ENCODE results near the gene NUP214. TPM values are rescaled to one million over a fixed set of nuclear protein-coding genes. Genes with fewer than 3 reads are reported as not detected.

The NUP214 gene
- total RNA-seq, 2 experiments from 2014 or later: 43.8 to 51.3 TPM

DNA sequence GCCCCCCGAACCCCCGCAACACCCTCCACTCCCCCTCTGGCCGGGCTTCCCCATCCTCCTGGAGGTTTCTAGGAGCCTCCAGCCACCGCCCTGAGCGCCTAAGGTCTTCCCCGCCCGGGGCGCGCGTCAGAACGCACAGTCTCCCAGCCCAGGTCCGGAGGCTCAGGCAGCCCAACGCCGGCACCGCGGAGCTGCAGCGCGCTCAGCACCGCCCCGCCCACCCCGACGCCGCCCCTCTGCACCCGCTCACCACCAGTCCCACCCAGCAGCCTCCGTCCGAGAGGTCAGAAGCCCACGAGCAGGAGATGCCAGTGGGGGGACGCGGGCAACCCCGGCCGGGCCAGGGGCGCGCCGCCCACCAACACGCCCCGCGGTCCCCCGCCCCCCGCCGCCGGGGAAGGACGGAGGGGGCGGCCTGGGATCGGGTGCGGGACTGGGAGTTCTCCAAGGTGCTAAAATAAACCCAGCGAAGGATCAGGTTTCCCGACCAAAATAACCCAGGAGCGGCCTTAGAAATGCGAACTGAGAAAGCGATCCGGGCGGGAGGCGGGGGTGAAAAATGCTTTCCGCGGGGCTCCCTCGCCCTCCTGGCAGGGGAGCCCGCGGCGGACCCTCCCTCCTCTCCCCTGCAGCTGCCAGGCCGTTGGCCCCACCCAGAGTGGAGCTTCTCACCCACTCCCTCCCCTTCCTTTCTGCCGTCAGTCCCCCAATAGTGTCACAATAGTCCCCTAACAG lies 157.5 kb downstream of the NUP214 start:
- no peak overlapping the region for H3K4me3 Mint-ChIP-seq
- peaks cover 27% of the 10 kb centered on the region for H3K4me1 Mint-ChIP-seq
- no peak for DNase-seq
- CTCF ChIA-PET: interaction anchor here (0.5 to 1.4 kb wide), 2 partner anchors 53 to 104 kb away, joined by 3 to 4 read pairs; no protein-coding TSS in a partner anchor
- H3K9me3 Mint-ChIP-seq: no peaks in the 10 kb centered on the region
- peaks cover 30% of the 10 kb centered on the region for H3K27me3 Mint-ChIP-seq
- no peak overlapping the region for H3K27ac Mint-ChIP-seq
- POLR2A ChIA-PET: no interaction called here
- no peaks in the 10 kb centered on the region for H3K36me3 Mint-ChIP-seq (ENCODE audit: low read depth)

Other genes with a start within 250 kb of the NUP214 start
- not detected for gene QRFP, start 228.8 kb upstream of the NUP214 start, total RNA-seq
- not detected for gene FIBCD1, start 186.3 kb upstream of the NUP214 start, total RNA-seq
- gene LAMC3, start 116.4 kb upstream of the NUP214 start, total RNA-seq: not detected
- under 1 TPM; 0.30 to 0.50 TPM for gene AIF1L, start 29.1 kb upstream of the NUP214 start, total RNA-seq
- 10 to 100 TPM; 86.5 to 88.7 TPM for gene FAM78A, start 150.9 kb downstream of the NUP214 start, total RNA-seq
- not detected for gene PLPP7, start 164.1 kb downstream of the NUP214 start, total RNA-seq

Measured in activated CD4-positive, alpha-beta memory T cell treated with anti-CD3 and anti-CD28 coated beads, Interleukin-2, amount 10 ng/mL, durations not matched to agents 7 days and 5 days (primary cell).